Hepatocyte (in vitro differentiated cells): ENCODE measurements around the gene GUCY1A1.

Source experiments
- EZH2 ChIP-seq: fragments of 200-600 bp; sonication (generic); IDR thresholded peaks from 2 replicates; pipeline ENCODE4 v1.6.1; 2016; ENCODE audit warnings: antibody characterized with exemption, mild to moderate bottlenecking, borderline replicate concordance
- EZH2phosphoT487 ChIP-seq: fragments of 200-600 bp; sonication (generic); IDR thresholded peaks from one replicate; pipeline ENCODE4 v1.6.1; 2018; ENCODE audit warnings: antibody characterized with exemption, mild to moderate bottlenecking, low read depth, moderate library complexity; ENCODE audit not compliant: unreplicated experiment, severe bottlenecking
- TF ChIP-seq, protein P1 (sequence below): fragments of 200-600 bp; sonication (generic); IDR thresholded peaks from 2 replicates; pipeline ENCODE4 v1.5.1; 2016; ENCODE audit warnings: antibody characterized with exemption, mild to moderate bottlenecking; ENCODE audit not compliant: poor library complexity

DNA sequence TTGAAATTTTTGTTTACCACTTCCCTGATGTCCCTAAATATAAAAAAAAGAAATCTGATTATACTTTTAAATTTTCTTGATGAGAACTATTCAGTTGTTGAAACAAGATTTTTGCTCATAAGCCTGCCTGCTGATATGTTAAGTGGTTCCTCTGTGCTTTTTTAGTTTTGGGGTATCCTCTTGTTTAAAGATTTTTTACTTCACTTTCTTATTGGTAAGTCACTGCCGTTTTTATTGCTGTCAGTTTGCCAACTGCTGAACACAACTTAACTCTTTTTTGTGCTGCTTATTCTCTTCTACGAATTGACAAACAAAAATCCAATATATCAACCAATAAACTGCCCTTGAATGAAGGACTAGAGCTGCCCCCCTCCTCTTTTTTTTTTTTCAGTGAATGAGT lies 39.5 kb downstream of the GUCY1A1 start:
- TF ChIP-seq, protein P1, sequence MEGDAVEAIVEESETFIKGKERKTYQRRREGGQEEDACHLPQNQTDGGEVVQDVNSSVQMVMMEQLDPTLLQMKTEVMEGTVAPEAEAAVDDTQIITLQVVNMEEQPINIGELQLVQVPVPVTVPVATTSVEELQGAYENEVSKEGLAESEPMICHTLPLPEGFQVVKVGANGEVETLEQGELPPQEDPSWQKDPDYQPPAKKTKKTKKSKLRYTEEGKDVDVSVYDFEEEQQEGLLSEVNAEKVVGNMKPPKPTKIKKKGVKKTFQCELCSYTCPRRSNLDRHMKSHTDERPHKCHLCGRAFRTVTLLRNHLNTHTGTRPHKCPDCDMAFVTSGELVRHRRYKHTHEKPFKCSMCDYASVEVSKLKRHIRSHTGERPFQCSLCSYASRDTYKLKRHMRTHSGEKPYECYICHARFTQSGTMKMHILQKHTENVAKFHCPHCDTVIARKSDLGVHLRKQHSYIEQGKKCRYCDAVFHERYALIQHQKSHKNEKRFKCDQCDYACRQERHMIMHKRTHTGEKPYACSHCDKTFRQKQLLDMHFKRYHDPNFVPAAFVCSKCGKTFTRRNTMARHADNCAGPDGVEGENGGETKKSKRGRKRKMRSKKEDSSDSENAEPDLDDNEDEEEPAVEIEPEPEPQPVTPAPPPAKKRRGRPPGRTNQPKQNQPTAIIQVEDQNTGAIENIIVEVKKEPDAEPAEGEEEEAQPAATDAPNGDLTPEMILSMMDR, result no peak
- TF ChIP-seq EZH2, result no peak
- no peak for TF ChIP-seq EZH2phosphoT487
